HepG2 (cell line): ENCODE measurements around the gene TTC23L. TPM values are rescaled to one million over a fixed set of nuclear protein-coding genes. Genes with fewer than 3 reads are reported as not detected.

ENCODE experiments used
- CREM ChIP-seq, 2 experiments: sonication (generic) in 1 of 2; formaldehyde crosslinking in 1 of 2; IDR thresholded peaks; 2 replicates each; pipeline versions ENCODE4 v1.4.0 to v1.6.1; 2016 to 2020; ENCODE audit warnings: antibody characterized with exemption in 1 of 2, mild to moderate bottlenecking in 1 of 2, missing genetic modification reagents in 1 of 2
- GPBP1L1 ChIP-seq: sonication (generic); formaldehyde crosslinking; IDR thresholded peaks from 2 replicates; pipeline ENCODE4 v1.5.0; 2020; ENCODE audit warnings: mild to moderate bottlenecking, missing genetic modification reagents
- HNRNPL ChIP-seq: fragments of 200-400 bp; formaldehyde crosslinking; IDR thresholded peaks from 2 replicates; pipeline ENCODE4 v1.6.1; 2017; ENCODE audit warnings: mild to moderate bottlenecking, low read depth, low read length
- IRF1 ChIP-seq: sonication (generic); formaldehyde crosslinking; IDR thresholded peaks from 2 replicates; pipeline ENCODE4 v1.4.0; 2020; ENCODE audit warnings: low read depth, mild to moderate bottlenecking, missing genetic modification reagents
- MXI1 ChIP-seq: IDR thresholded peaks from 3 replicates; pipeline ENCODE4 v1.6.1; 2012; ENCODE audit warnings: low read depth, low read length, inconsistent platforms, borderline replicate concordance
- NR2F6 ChIP-seq, 2 experiments: IDR thresholded peaks; 2 replicates each; pipeline ENCODE4 v1.6.1; 2016; ENCODE audit warnings: antibody characterized with exemption in 1 of 2, mild to moderate bottlenecking in 1 of 2
- SKIL ChIP-seq: sonication (generic); formaldehyde crosslinking; IDR thresholded peaks from 2 replicates; pipeline ENCODE4 v1.8.0; 2022; ENCODE audit warnings: missing genetic modification reagents, mild to moderate bottlenecking, moderate library complexity, borderline replicate concordance
- SP2 ChIP-seq: sonication (generic); formaldehyde crosslinking; IDR thresholded peaks from 2 replicates; pipeline ENCODE4 v1.5.1; 2020; ENCODE audit warnings: mild to moderate bottlenecking, missing genetic modification reagents
- ZNF180 ChIP-seq: sonication (generic); formaldehyde crosslinking; IDR thresholded peaks from 2 replicates; pipeline ENCODE4 v1.4.0; 2020; ENCODE audit warnings: low read depth, missing genetic modification reagents, borderline replicate concordance
- ZNF317 ChIP-seq: sonication (generic); formaldehyde crosslinking; IDR thresholded peaks from 2 replicates; pipeline ENCODE4 v1.5.0; 2020; ENCODE audit warnings: mild to moderate bottlenecking, missing genetic modification reagents
- ZNF687 ChIP-seq: sonication (generic); formaldehyde crosslinking; IDR thresholded peaks from 2 replicates; pipeline ENCODE4 v1.5.1; 2020; ENCODE audit warnings: mild to moderate bottlenecking, missing genetic modification reagents, moderate library complexity
- ZNF691 ChIP-seq: sonication (generic); formaldehyde crosslinking; IDR thresholded peaks from 2 replicates; pipeline ENCODE4 v1.4.0; 2020; ENCODE audit warnings: missing genetic modification reagents, low read depth, mild to moderate bottlenecking, borderline replicate concordance
- ZNF710 ChIP-seq: sonication (generic); formaldehyde crosslinking; IDR thresholded peaks from 2 replicates; pipeline ENCODE4 v1.5.0; 2020; ENCODE audit warnings: mild to moderate bottlenecking, missing genetic modification reagents, borderline replicate concordance
- ZNF775 ChIP-seq: sonication (generic); formaldehyde crosslinking; IDR thresholded peaks from 2 replicates; pipeline ENCODE4 v1.4.0; 2020; ENCODE audit warnings: missing genetic modification reagents, mild to moderate bottlenecking, moderate library complexity, borderline replicate concordance
- polyA plus RNA-seq, 8 experiments: library from polyadenylated mRNA; depleted of rRNA in 3 of 8; stranded (reverse) in 7 of 8; unstranded in 1 of 8; fragments of >200 nt; fragmentation: Illumina TruSeq in 4 of 8; extraction: Trizol in 4 of 8; gene quantifications; 2 replicates each; pipeline versions ENCODE4 v1.2.1 to v1.2.3, GENCODE V29; 2011 to 2016; ENCODE audit warnings: low read depth in 4 of 8, missing spikeins in 1 of 8, mixed read lengths in 1 of 8; ENCODE audit not compliant: insufficient read depth in 1 of 8
- total RNA-seq, 5 experiments: library from RNA; depleted of rRNA; stranded (reverse); fragments of >200 nt; fragmentation: Illumina TruSeq; extraction: Trizol; gene quantifications; 2 replicates each; pipeline ENCODE4 v1.2.3, GENCODE V29; 2016; ENCODE audit warnings: low read depth in 1 of 5

TTC23L gene
- total and polyA plus RNA-seq, 2 of the 13 experiments (the other 11 are each of a cell fraction or from before 2014, with no cell fraction given) = 0.37 to 1.4 TPM

GRCh38 chr5:34929720-34930461 lies 90.9 kb downstream of the TTC23L start (continued):
- peak; percentile 60 for TF ChIP-seq ZNF687 (CRISPR knock-in tag)
- TF ChIP-seq ZNF775 = no peak
- TF ChIP-seq ZNF317 (CRISPR knock-in tag) = peak; percentile 38; the same call in 1 of the 2 replicates
- no peak for TF ChIP-seq ZNF180 (CRISPR knock-in tag)
- TF ChIP-seq ZNF710 = no peak
- no peak for TF ChIP-seq GPBP1L1
- no peak for TF ChIP-seq ZNF691 (CRISPR knock-in tag)
- TF ChIP-seq MXI1 = 0 out of 3 replicates have a peak, but pooled peaks have one; percentile 21
- TF ChIP-seq IRF1 (CRISPR knock-in tag) = no peak
- 0 out of 2 replicates have a peak, but pooled peaks have one; percentile 52 for TF ChIP-seq HNRNPL
- TF ChIP-seq SKIL (CRISPR knock-in tag) = no peak
- no peak for TF ChIP-seq NR2F6 (IDR thresholded peaks at IDR 0.05)
- no peak for TF ChIP-seq NR2F6 (CRISPR knock-in tag; IDR thresholded peaks at IDR 0.05)
- no peak for TF ChIP-seq SP2 (CRISPR knock-in tag)
- no peak for TF ChIP-seq CREM (IDR thresholded peaks at IDR 0.05)
- no peak for TF ChIP-seq CREM (CRISPR knock-in tag; IDR thresholded peaks at IDR 0.05)
